ENCODE measurements around the gene APBA2.

DNA sequence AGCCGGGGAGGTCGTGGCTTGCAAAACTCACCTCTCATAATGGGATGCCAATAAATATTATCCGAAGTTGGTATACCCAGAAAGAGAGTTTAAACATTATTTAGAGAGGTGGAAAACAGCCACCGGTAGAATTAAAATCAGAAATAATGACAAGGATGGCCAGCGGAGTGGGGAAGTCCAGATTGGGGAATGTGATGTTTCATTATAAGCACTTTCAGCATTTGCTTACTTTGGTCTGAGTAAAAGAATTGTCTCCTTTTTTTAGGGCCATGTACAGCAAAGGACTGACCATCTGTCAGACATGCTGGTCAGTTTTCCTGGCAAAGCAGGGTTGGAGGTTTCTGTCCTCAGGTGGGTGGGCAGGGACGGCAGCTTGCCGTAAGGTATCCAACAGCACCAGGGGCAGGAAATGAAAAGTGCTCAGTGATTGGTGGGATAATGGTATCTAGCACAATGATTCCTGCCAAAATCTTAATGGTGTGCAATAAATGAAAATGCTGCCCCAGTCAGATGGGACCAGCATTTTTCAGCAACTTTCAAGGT is 24.3 kb downstream of the APBA2 start:
- TF ChIP-seq, protein P1, sequence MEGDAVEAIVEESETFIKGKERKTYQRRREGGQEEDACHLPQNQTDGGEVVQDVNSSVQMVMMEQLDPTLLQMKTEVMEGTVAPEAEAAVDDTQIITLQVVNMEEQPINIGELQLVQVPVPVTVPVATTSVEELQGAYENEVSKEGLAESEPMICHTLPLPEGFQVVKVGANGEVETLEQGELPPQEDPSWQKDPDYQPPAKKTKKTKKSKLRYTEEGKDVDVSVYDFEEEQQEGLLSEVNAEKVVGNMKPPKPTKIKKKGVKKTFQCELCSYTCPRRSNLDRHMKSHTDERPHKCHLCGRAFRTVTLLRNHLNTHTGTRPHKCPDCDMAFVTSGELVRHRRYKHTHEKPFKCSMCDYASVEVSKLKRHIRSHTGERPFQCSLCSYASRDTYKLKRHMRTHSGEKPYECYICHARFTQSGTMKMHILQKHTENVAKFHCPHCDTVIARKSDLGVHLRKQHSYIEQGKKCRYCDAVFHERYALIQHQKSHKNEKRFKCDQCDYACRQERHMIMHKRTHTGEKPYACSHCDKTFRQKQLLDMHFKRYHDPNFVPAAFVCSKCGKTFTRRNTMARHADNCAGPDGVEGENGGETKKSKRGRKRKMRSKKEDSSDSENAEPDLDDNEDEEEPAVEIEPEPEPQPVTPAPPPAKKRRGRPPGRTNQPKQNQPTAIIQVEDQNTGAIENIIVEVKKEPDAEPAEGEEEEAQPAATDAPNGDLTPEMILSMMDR (IDR thresholded peaks at IDR 0.05) = no peak
- TF ChIP-seq EZH2 (IDR thresholded peaks at IDR 0.05) = no peak
